ENCODE measurements around the gene PDPK1. TPM values are rescaled to one million over a fixed set of nuclear protein-coding genes. Genes with fewer than 3 reads are reported as not detected.

Gene PDPK1
- total RNA-seq, 2 donors from 2014 or later, result 36.5 to 57.6 TPM

DNA sequence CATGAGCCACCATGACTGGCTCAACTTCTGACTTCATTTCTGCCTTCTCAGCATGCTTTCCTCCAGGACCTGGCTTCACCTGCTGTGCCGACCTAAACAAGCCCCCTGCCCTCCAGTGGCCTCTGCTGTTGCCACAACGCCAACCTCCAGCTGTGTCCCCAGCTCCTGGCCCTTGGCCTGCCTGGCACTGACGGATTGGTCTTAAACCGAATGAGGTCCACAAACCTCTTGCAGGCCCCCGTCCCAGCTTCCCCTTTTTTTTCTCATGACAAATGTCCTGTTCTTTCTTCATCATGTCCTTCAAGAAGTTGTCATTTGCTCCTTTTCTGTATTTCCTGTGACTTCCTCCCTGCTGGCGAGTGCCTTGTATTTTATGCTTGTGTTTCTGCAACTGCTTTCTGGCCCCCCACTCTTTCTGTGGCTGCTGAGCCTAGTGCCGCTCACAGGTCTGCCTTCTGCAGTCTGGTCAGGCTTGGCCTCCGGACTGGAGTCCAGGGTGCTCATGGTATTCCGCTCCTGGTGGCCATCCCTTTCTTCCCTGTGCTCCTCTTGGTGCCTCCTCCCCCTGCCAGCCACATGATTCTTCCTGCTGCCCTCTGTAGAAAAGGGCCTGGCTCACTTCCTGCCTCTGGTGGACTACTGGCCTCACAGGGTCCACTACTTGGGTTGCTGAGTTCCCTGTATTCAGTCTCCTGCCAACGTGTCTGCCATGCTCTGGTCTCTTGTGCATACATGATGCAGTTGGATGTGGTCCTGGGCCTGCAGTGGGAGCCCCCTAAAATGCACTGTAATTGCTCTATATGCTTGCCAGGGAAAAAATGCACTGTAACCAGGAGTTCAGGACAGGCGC is 21.2 kb upstream of the PDPK1 start:
- Mint-ChIP-seq H3K9me3 (no peaks in the 10 kb centered on the region), H3K36me3 (peaks cover 4 to 17% of the 10 kb centered on the region in 2 donors), H3K27ac (peak overlapping the region; percentile 91 to 99)
- ATAC-seq (no peak), DNase-seq (ENCODE audit: low spot score in 2 of 2) (no peak)

DNA sequence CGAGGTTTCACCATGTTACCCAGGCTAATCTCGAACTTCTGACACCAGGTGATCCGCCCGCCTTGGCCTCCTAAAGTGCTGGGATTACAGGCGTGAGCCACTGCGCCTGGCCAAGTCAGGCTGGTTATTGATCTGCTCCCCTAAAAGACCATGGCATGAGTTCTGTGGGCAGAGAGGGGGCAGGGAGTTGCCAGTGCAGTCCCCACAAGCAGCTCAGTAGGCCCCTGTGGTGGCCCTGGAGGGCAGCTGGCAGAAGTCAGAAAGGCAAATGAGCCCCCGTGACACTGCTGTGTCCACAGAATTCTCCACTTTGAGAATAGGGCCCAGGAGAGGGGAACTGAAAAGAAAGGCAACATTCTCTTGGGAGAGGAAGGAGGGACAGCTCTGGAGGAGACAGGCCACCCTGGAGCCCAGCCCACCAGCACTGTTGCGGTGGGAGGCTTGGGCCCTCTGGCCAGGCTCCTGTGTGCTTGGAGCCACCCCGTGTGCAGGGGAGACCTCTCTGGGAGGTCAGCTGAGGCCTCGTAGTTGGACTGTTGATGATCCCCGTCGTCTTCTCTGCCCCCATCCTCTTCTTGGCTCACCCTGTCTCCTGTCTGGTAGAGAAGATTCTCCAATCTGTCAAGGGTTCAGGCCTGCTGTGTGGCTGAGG is 19.7 kb upstream of the PDPK1 start:
- ATAC-seq (no peak), DNase-seq (ENCODE audit: low spot score in 2 of 2) (no peak)
- peaks cover 4 to 17% of the 10 kb centered on the region in 2 donors for H3K36me3 Mint-ChIP-seq
- H3K27ac Mint-ChIP-seq, result peak overlapping the region; percentile 91 to 99
- no peaks in the 10 kb centered on the region for H3K9me3 Mint-ChIP-seq

DNA sequence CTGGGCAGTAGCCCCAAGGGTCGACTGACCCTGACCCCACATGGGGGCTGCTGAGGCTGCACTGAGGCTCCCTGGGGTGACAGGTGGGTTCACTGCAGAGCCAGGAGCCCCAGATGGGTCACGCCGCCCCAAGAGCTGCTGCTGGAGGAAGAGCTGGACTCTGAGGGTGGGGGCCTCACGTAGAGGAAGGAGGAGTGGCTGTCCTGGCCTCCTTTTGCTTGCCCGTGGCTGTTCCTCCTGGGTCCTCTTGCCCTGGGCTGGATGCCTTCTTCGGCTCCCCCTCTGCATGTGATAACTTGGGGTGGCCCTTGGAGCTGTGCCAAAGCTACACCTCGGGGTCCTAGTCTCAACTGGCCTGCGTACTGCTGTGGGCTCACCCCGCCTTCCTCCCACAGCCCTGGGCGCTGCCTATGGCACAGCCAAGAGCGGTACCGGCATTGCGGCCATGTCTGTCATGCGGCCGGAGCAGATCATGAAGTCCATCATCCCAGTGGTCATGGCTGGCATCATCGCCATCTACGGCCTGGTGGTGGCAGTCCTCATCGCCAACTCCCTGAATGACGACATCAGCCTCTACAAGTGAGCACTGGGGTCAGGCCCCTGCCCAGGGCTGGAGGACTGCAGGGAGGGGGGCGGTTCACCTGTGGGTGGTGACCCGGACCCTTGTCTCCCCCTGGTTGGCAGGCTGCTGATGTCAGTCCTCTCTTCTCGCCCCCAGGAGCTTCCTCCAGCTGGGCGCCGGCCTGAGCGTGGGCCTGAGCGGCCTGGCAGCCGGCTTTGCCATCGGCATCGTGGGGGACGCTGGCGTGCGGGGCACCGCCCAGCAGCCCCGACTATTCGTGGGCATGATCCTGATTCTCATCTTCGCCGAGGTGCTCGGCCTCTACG is 18.8 kb upstream of the PDPK1 start:
- DNase-seq (ENCODE audit: low spot score in 2 of 2) (no peak), ATAC-seq (no peak)
- peak overlapping the region; percentile 91 to 98 for H3K27ac Mint-ChIP-seq
- H3K9me3 Mint-ChIP-seq, result no peaks in the 10 kb centered on the region
- peaks cover 4 to 17% of the 10 kb centered on the region in 2 donors for H3K36me3 Mint-ChIP-seq

DNA sequence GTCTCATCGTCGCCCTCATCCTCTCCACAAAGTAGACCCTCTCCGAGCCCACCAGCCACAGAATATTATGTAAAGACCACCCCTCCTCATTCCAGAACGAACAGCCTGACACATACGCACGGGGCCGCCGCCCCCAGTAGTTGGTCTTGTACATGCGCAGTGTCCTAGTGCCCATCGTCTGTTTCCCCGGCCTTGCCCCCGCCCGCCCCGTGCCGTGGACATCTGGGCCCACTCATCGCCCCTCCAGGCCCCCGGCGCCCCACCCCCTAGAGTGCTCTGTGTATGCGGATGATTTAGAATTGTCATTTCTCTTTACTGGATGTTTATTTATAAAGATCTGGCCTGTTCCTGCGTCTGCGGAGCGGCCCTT is 18.1 kb upstream of the PDPK1 start:
- ATAC-seq (peak; percentile 2 to 5), DNase-seq (ENCODE audit: low spot score in 2 of 2) (no peak)
- H3K36me3 Mint-ChIP-seq, result peaks cover 4 to 20% of the 10 kb centered on the region in 2 donors
- H3K27ac Mint-ChIP-seq, result peak overlapping the region; percentile 91 to 98
- H3K9me3 Mint-ChIP-seq, result no peaks in the 10 kb centered on the region

DNA sequence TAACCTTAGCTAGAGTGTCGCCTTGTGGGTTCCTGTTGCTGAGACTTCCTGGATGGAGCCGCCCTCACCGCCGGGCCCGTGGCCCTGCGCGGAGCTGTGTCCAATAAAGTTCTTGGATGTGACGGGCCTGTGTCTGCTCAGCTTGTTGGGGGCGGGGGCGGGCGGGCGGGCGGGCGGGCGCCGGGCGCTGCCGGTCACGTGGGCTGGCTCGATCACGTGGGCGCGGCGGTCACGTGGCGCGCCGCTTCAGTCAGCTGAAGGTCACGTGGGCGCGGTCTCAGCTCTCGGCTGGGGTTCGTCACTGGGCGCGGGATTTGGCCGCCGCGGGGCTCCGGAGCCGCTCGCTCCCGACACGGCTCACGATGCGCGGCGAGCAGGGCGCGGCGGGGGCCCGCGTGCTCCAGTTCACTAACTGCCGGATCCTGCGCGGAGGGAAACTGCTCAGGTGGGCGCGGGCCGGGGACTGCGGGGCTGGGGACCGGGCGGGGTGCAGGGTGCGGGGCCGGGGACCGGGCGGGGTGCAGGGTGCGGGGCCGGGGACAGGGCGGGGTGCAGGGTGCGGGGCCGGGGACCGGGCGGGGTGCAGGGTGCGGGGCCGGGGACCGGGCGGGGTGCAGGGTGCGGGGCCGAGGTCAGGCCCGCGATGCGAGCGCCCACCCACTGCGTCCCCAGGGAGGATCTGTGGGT is 17.6 kb upstream of the PDPK1 start, which contains the start of gene AMDHD2:
Gene AMDHD2, plus strand, starts transcription at position 275 of the 687 bp plus-strand sequence. Its CDS starts 88 bp downstream, at position 363.
- no peaks in the 10 kb centered on the region for H3K9me3 Mint-ChIP-seq
- H3K27ac Mint-ChIP-seq, result peak within 1 kb of the TSS; percentile 91 to 99
- ATAC-seq, result peak; percentile 80 to 81
- peak; percentile 89 to 90 for DNase-seq (ENCODE audit: low spot score in 2 of 2)
- peaks cover 4 to 18% of the 10 kb centered on the region in 2 donors for H3K36me3 Mint-ChIP-seq

DNA sequence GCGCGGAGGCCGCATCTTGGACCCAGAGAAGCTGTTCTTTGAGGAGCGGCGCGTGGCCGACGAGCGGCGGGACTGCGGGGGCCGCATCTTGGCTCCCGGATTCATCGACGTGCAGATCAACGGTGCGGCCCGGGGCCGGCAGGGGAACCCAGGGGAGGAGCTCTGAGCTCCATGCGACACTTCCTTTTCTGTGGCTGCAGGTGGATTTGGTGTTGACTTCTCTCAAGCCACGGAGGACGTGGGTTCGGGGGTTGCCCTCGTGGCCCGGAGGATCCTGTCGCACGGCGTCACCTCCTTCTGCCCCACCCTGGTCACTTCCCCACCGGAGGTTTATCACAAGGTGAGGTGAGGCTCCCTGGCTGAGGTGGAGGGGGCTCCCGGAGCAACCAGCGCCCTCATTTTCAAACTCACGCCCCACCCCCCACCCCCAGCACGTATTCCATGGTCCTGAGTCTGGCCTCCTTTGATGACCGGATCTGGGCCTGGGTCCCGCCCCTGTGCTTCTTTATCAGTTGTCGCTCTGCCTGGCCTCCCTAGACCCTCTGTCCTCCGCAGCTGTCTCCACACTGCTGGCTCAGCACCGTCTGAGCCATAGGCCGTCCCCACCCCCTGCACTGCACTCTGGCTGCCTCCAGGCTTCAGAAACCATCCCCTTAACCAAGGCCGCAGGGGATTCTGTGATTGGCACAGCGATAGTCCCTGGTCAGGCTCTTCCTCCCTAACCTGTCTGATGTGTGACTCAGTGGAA is 16.9 kb upstream of the PDPK1 start:
- Mint-ChIP-seq H3K27ac (peak overlapping the region; percentile 91 to 99), H3K9me3 (no peaks in the 10 kb centered on the region), H3K36me3 (peaks cover 4 to 11% of the 10 kb centered on the region in 2 donors)
- ATAC-seq, result peak; percentile 46 to 55
- DNase-seq (ENCODE audit: low spot score in 2 of 2), result peak in 1 of 2 donors; percentile 53

DNA sequence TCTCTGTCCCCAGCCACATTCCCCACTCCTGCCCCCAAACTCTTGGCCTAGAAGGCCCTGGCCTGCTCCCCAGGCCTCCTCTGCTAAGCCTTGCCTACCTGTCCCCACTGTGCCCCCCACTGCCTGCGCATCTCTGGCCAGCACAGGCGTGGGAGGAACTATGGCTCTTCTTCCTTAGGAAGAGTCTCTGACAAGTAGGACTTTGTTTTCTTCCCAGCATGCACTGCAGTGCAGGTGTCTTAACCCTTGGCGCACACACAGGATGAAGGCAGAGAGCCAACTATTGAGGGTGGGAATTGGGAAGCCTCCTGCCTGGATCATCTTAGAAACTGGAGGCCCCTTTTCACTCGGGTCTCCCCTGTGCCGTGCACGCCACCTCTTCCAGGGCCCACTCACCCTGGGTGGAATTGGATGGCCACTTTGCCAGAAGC is 14.0 kb upstream of the PDPK1 start:
- peaks cover 4 to 8% of the 10 kb centered on the region in 2 donors for H3K36me3 Mint-ChIP-seq
- peak overlapping the region; percentile 7 to 50 for H3K27ac Mint-ChIP-seq
- no peaks in the 10 kb centered on the region for H3K9me3 Mint-ChIP-seq
- no peak for DNase-seq (ENCODE audit: low spot score in 2 of 2)
- no peak for ATAC-seq

DNA sequence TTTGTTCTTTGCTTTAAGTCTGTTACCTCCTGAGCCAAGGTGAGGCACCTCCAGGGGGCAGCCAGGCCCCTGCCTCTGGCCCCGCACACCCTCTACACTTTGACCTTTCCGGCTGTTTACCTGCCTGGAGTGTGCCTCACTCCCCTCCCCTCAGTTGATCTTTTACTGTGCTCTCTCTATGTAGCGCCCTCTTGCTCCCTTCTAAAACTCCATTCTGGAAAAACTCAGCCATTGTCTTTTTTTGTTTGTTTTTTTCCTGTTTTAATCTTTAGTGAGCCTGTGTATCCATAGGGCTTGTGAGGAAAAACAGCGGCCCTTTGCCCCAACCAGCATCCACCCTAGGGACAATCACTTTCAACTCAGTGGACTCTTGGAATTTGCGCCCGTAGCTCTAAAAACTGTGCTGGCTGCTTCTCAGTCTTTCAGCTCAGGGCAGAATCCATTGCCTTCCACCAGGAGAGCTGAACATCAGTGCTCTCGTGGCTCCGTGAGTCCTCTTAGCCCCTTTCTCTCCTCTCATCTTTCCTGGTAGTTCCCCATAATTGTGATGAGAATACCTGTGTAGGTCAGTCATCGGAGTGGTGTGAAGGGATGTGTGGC is 13.4 kb upstream of the PDPK1 start:
- peaks cover 4 to 8% of the 10 kb centered on the region in 2 donors for H3K36me3 Mint-ChIP-seq
- no peaks in the 10 kb centered on the region for H3K9me3 Mint-ChIP-seq
- no peak for DNase-seq (ENCODE audit: low spot score in 2 of 2)
- no peak for ATAC-seq
- H3K27ac Mint-ChIP-seq, result peak overlapping the region; percentile 50 to 75

DNA sequence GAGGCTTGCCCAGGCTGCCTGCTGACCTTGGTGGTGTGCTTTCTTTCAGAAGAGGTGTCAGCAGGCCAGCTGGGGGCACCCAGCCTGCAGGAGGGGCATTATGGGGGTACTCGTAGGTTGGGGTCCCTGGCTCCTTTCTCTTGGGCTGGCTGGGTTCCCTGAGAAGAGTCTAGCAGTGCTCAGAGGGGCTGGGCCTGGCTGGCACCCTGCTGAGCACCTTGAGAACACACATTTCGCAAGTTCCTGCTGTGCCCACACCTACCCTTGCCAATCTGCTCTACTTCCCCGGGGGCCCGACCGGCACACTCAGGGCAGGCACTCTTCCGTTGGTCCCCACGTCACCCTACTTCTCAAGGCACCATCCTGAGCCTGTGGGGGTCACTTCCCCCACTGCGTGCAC is 11.7 kb upstream of the PDPK1 start:
- no peak for DNase-seq (ENCODE audit: low spot score in 2 of 2)
- ATAC-seq, result no peak
- Mint-ChIP-seq H3K36me3 (peaks cover 3 to 8% of the 10 kb centered on the region in 2 donors), H3K9me3 (no peaks in the 10 kb centered on the region), H3K27ac (no peak overlapping the region)

DNA sequence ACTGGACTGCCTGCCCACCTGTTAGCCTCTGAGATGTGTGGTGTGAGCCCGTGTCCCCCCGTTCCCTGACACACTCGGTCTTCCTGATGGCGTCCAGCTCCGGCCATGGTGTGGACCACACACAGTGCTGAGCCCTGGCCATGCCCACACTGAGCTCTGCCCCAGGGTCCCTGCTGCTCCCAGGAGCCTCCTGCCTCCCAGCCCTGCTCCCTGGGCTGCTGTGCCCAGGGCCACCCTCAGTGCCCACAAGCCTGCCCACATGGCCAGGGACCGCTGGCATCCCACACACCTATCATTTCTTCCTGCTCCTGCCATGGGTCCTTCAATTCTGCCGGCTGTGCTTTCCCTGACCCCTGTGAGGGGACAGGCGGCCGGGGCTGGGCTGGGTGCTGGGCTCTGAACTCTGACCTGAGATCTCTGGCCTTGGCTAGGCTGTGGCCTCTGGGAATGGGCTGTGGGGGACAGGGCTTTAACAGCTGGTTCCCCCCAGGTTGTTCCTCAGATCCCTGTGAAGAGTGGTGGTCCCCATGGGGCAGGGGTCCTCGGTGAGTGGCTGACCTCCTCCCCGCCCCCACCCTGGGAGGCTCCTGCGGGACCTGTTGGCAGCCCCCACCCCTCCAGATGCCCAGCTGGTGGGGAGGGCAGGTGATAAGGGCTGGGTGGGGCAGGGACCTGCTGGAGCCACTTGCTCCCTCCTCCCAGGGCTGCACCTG is 10.6 kb upstream of the PDPK1 start:
- ATAC-seq, result no peak
- no peak for DNase-seq (ENCODE audit: low spot score in 2 of 2)
- H3K27ac Mint-ChIP-seq, result no peak overlapping the region

DNA sequence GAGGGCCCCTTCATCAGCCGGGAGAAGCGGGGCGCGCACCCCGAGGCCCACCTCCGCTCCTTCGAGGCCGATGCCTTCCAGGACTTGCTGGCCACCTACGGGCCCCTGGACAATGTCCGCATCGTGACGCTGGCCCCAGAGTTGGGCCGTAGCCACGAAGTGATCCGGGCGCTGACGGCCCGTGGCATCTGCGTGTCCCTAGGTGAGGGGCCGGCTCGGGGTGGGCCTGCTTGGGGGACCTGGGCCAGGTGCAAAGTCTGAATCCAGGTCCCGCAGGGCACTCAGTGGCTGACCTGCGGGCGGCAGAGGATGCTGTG is 10.1 kb upstream of the PDPK1 start:
- Mint-ChIP-seq H3K36me3 (peaks cover 0 to 8% of the 10 kb centered on the region in 2 donors), H3K27ac (no peak overlapping the region), H3K9me3 (no peaks in the 10 kb centered on the region)
- ATAC-seq (no peak), DNase-seq (ENCODE audit: low spot score in 2 of 2) (no peak)

More for the DNA sequence above, 10.6 kb upstream of the PDPK1 start:
- Mint-ChIP-seq H3K36me3 (peaks cover 0 to 8% of the 10 kb centered on the region in 2 donors), H3K9me3 (no peaks in the 10 kb centered on the region)

DNA sequence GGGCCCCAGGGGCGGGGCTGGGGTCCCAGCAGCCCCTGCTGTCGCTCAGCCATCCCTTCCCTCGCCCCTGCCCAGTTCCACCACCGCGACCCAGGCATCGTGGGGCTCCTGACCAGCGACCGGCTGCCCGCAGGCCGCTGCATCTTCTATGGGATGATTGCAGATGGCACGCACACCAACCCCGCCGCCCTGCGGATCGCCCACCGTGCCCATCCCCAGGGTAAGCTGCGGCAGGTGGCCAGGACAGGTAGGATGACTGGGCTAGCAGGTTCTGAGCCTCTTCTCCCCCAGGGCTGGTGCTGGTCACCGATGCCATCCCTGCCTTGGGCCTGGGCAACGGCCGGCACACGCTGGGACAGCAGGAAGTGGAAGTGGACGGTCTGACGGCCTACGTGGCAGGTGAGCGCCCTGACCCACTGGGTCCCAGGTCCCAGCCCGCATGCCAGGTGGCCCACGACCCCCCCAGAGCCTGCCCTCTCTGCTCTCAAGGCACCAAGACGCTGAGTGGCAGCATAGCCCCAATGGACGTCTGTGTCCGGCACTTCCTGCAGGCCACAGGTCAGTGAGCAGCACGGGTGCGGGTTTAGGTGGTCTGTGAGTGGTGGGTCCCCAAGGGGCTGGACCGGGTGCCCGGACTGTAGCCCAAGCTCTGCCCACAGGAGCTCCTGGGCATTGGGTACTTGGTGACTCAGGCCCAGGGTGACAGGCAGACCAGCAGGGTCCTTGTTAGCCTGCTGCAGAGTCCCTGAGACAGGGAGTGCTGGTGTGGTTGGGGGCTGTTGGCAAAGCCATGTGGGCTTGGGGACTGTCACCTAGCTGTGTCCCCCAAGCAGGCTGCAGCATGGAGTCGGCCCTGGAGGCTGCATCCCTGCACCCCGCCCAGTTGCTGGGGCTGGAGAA is 9.4 kb upstream of the PDPK1 start:
- DNase-seq (ENCODE audit: low spot score in 2 of 2) (no peak), ATAC-seq (no peak)
- Mint-ChIP-seq H3K36me3 (peaks cover 0 to 8% of the 10 kb centered on the region in 2 donors), H3K27ac (no peak overlapping the region), H3K9me3 (no peaks in the 10 kb centered on the region)

DNA sequence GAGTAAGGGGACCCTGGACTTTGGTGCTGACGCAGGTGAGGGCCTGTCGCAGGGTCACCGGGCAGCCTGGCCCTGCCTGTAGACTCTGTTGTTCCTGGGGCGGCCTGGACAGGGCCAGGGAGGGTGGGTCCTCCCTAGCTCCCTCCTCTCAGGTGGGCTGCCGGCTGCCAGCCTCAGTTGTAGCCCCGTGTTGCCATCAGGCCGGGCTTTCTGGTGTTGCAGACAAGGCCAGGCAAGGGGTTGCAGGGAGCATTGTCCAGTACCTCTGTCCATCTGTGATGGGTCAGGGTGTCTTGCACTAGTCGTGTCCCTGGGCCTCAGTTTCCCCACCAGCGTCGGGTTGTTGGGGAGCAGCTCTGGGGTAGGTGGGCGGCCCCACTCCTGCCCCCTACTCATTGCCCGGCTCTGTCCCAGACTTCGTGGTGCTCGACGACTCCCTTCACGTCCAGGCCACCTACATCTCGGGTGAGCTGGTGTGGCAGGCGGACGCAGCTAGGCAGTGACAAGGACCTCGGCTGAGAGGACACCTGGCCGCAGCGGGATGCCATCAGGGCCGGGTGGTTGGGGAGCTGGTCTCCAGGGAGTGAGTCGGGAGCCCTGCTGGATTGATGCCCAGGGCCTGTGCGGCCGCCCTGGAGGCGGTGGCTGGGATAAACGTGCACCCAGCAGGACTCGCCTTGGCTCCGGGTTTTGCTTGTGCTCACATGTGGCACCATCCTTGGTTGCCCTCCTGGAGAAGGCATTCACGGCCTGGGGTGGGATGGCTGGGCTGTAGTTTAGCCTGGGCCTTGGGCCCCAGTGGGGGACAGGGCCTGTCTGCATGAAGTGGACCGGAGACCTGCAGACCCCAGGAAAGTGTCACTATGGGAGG is 8.5 kb upstream of the PDPK1 start:
- ATAC-seq, result no peak
- H3K27ac Mint-ChIP-seq, result no peak overlapping the region
- peaks cover 0 to 8% of the 10 kb centered on the region in 2 donors for H3K36me3 Mint-ChIP-seq
- H3K9me3 Mint-ChIP-seq, result no peaks in the 10 kb centered on the region
- DNase-seq (ENCODE audit: low spot score in 2 of 2), result no peak

Measured in activated naive CD4-positive, alpha-beta T cell treated with anti-CD3 and anti-CD28 coated beads, Interleukin-2, amount 50 U/mL, for 72 hours (primary cell).